ENCODE measurements around the gene CCSER1. TPM values are rescaled to one million over a fixed set of nuclear protein-coding genes. Genes with fewer than 3 reads are reported as not detected.

Gene CCSER1
- total and polyA plus RNA-seq, 2 experiments from 2014 or later = 2.9 to 3.4 TPM

GRCh38 chr4:90515191-90515590 lies 388.0 kb downstream of the CCSER1 start:
- Mint-ChIP-seq H3K9me3 (no peaks in the 10 kb centered on the region; the same call in 1 of the 3 replicates), H3K36me3 (ENCODE audit: low read depth) (no peaks in the 10 kb centered on the region; the same call in 2 of the 3 replicates), H3K27me3 (ENCODE audit: insufficient read depth, low read depth, poor library complexity) (peaks cover 2% of the 10 kb centered on the region), H3K4me1 (no peaks in the 10 kb centered on the region; the same call in 2 of the 3 replicates), H3K4me3 (no peak overlapping the region), H3K27ac (no peak overlapping the region)
- H2AFZ ChIP-seq = no peak overlapping the region
- no peaks in the 10 kb centered on the region for H3K27me3 ChIP-seq (ENCODE audit: insufficient read depth)
- no peaks in the 10 kb centered on the region for H4K20me1 ChIP-seq (replicated peaks; ENCODE audit: insufficient read depth)
- H3K4me3 ChIP-seq = no peak overlapping the region
- H3K4me1 ChIP-seq (ENCODE audit: insufficient read depth) = no peaks in the 10 kb centered on the region
- H3K79me2 ChIP-seq (replicated peaks; ENCODE audit: insufficient read depth) = no peaks in the 10 kb centered on the region
- H3F3A ChIP-seq (replicated peaks; ENCODE audit: low read depth) = no peaks in the 10 kb centered on the region
- H3K27ac ChIP-seq (ENCODE audit: low read depth) = no peak overlapping the region
- H3K4me2 ChIP-seq = no peak overlapping the region
- H3K9me2 ChIP-seq (ENCODE audit: insufficient read depth) = peaks cover 12% of the 10 kb centered on the region; the same call in 1 of the 2 replicates
- no peak for TF ChIP-seq ZNF114 (CRISPR knock-in tag; IDR thresholded peaks at IDR 0.05)
- TF ChIP-seq ZNF462 (CRISPR knock-in tag; IDR thresholded peaks at IDR 0.05) = no peak
- no peak for TF ChIP-seq ETS1 (IDR thresholded peaks at IDR 0.05)
- TF ChIP-seq NANOG (IDR thresholded peaks at IDR 0.05; ENCODE audit: borderline replicate concordance) = no peak
- TF ChIP-seq EZH2phosphoT487 (IDR thresholded peaks at IDR 0.05; ENCODE audit: unreplicated experiment) = no peak
- TF ChIP-seq EZH2 (IDR thresholded peaks at IDR 0.05; ENCODE audit: low read depth, unreplicated experiment) = no peak
- no peak for TF ChIP-seq CREB1 (CRISPR knock-in tag; IDR thresholded peaks at IDR 0.05; ENCODE audit: low read depth)
- no peak for TF ChIP-seq STAT1 (IDR thresholded peaks at IDR 0.05; ENCODE audit: unreplicated experiment)
- TF ChIP-seq REST (IDR thresholded peaks at IDR 0.05; ENCODE audit: unreplicated experiment) = no peak
- TF ChIP-seq CTCF (conservative IDR thresholded peaks at IDR 0.05; ENCODE audit: low read depth in 2 of 2) = no peak
- ATAC-seq (no peak), DNase-seq (ENCODE audit: low spot score) (no peak)
- H3K36me3 ChIP-seq (ENCODE audit: insufficient read depth) = no peaks in the 10 kb centered on the region
